ENCODE data around the gene ELP1. TPM values are rescaled to one million over a fixed set of nuclear protein-coding genes. Genes with fewer than 3 reads are reported as not detected.
"Not testable (repeated sequence)": the region's sequence is repeated elsewhere in the genome, so short reads cannot be mapped to it uniquely, and the experiment has no call there.

The ELP1 gene
- total and polyA plus RNA-seq, 2 donors from 2014 or later: 12.9 to 25.2 TPM

- DNase-seq (peak in 1 of 5 donors; percentile 25), FAIRE-seq (no peak)
- H3K27ac ChIP-seq (ENCODE audit: low read depth in 2 of 2, low read length in 2 of 2): no peak overlapping the region
- no peak overlapping the region for H3K4me3 ChIP-seq (ENCODE audit: low read length in 3 of 3)
- intact Hi-C loops (cut with DNase I): no loop called here
- peaks cover 0 to 11% (median 9%) of the 10 kb centered on the region in 3 donors for H3K4me1 ChIP-seq (ENCODE audit: control insufficient read depth in 2 of 3, insufficient read depth in 2 of 3, low read depth in 1 of 3, low read length in 3 of 3)
- H3K9me3 ChIP-seq (ENCODE audit: control insufficient read depth in 2 of 3, insufficient read depth in 1 of 3, low read length in 3 of 3): no peaks in the 10 kb centered on the region
- H3K9ac ChIP-seq (ENCODE audit: low read length in 3 of 3): no peak overlapping the region
- TF ChIP-seq, protein P1, sequence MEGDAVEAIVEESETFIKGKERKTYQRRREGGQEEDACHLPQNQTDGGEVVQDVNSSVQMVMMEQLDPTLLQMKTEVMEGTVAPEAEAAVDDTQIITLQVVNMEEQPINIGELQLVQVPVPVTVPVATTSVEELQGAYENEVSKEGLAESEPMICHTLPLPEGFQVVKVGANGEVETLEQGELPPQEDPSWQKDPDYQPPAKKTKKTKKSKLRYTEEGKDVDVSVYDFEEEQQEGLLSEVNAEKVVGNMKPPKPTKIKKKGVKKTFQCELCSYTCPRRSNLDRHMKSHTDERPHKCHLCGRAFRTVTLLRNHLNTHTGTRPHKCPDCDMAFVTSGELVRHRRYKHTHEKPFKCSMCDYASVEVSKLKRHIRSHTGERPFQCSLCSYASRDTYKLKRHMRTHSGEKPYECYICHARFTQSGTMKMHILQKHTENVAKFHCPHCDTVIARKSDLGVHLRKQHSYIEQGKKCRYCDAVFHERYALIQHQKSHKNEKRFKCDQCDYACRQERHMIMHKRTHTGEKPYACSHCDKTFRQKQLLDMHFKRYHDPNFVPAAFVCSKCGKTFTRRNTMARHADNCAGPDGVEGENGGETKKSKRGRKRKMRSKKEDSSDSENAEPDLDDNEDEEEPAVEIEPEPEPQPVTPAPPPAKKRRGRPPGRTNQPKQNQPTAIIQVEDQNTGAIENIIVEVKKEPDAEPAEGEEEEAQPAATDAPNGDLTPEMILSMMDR (IDR thresholded peaks at IDR 0.05; ENCODE audit: borderline replicate concordance, extremely low read depth, insufficient read depth): no peak
- H3K36me3 ChIP-seq (ENCODE audit: control insufficient read depth in 2 of 3, insufficient read depth in 3 of 3, low read length in 3 of 3): peaks cover 0 to 10% (median 0%) of the 10 kb centered on the region in 3 donors
- no peaks in the 10 kb centered on the region for H3K27me3 ChIP-seq (ENCODE audit: control insufficient read depth, insufficient read depth, low read length)
Measured at GRCh38 chr9:108973895-108974294, 40.0 kb upstream of the ELP1 start.

- intact Hi-C loops (cut with DNase I): no loop called here
- Histone ChIP-seq H3K27ac (ENCODE audit: low read depth in 2 of 2, low read length in 2 of 2) (peak overlapping the region in 1 of 2 donors; percentile 58), H3K36me3 (ENCODE audit: control insufficient read depth in 2 of 3, insufficient read depth in 3 of 3, low read length in 3 of 3) (peaks cover 0 to 5% (median 0%) of the 10 kb centered on the region in 3 donors), H3K27me3 (ENCODE audit: control insufficient read depth, insufficient read depth, low read length) (no peaks in the 10 kb centered on the region), H3K9me3 (ENCODE audit: control insufficient read depth in 2 of 3, insufficient read depth in 1 of 3, low read length in 3 of 3) (no peaks in the 10 kb centered on the region), H3K4me3 (ENCODE audit: low read length in 3 of 3) (no peak overlapping the region), H3K4me1 (ENCODE audit: control insufficient read depth in 2 of 3, insufficient read depth in 2 of 3, low read depth in 1 of 3, low read length in 3 of 3) (peaks cover 0 to 11% (median 9%) of the 10 kb centered on the region in 3 donors), H3K9ac (ENCODE audit: low read length in 3 of 3) (no peak overlapping the region)
- peak in 2 of 5 donors; percentile 46 to 67 for DNase-seq
- TF ChIP-seq, protein P1 (IDR thresholded peaks at IDR 0.05; ENCODE audit: borderline replicate concordance, extremely low read depth, insufficient read depth): no peak
- FAIRE-seq: no peak
Measured at GRCh38 chr9:108972626-108973209, 38.8 kb upstream of the ELP1 start.

DNA sequence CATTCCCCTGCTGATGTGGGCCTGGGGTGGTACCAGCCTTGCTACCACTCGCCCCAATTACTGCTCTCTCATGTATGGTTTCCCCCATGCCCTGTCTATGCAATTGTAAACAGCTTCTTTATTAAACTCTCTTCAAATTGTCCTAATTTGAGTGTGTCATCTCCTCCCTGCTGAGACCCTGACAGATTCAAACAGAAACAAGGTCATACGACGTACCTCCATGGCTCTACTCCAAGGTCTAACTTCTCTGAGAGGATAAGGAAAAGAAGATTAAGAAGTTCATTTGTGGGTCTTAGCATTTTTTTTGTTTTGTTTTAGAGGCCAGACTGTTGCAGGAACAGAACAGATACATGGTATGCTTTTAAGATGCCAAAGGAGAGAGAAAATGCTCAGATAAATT, 38.3 kb upstream of the ELP1 start:
- no peak overlapping the region for H3K4me3 ChIP-seq (ENCODE audit: low read length in 3 of 3)
- peak in 1 of 5 donors; percentile 13 for DNase-seq
- no peak overlapping the region for H3K9ac ChIP-seq (ENCODE audit: low read length in 3 of 3)
- FAIRE-seq: no peak
- intact Hi-C loops (cut with DNase I): no loop called here
- H3K27me3 ChIP-seq (ENCODE audit: control insufficient read depth, insufficient read depth, low read length): no peaks in the 10 kb centered on the region
- peaks cover 0 to 5% (median 0%) of the 10 kb centered on the region in 3 donors for H3K36me3 ChIP-seq (ENCODE audit: control insufficient read depth in 2 of 3, insufficient read depth in 3 of 3, low read length in 3 of 3)
- H3K9me3 ChIP-seq (ENCODE audit: control insufficient read depth in 2 of 3, insufficient read depth in 1 of 3, low read length in 3 of 3): no peaks in the 10 kb centered on the region
- TF ChIP-seq, protein P1 (IDR thresholded peaks at IDR 0.05; ENCODE audit: borderline replicate concordance, extremely low read depth, insufficient read depth): no peak
- peaks cover 0 to 11% (median 9%) of the 10 kb centered on the region in 3 donors for H3K4me1 ChIP-seq (ENCODE audit: control insufficient read depth in 2 of 3, insufficient read depth in 2 of 3, low read depth in 1 of 3, low read length in 3 of 3)
- H3K27ac ChIP-seq (ENCODE audit: low read depth in 2 of 2, low read length in 2 of 2): peak overlapping the region; percentile 42 to 51

DNA sequence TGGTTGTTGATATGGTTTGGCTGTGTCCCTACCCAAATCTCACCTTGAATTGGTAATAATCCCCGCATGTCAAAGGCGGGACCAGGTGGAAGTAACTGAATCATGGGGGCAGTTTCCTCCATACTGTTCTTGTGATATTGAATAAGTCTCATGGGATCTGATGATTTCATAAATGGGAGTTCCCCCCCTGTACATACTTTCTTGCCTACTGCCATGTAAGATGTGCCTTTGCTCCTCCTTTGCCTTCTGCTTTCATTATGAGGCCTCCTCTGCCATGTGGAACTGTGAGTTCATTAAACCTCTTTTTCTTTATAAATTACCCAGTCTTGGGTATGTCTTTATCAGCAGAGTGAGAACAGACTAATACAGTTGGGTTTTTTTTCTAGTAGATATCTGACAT, 37.5 kb upstream of the ELP1 start:
- peaks cover 0 to 11% (median 9%) of the 10 kb centered on the region in 3 donors for H3K4me1 ChIP-seq (ENCODE audit: control insufficient read depth in 2 of 3, insufficient read depth in 2 of 3, low read depth in 1 of 3, low read length in 3 of 3)
- H3K36me3 ChIP-seq (ENCODE audit: control insufficient read depth in 2 of 3, insufficient read depth in 3 of 3, low read length in 3 of 3); H3K9me3 ChIP-seq (ENCODE audit: control insufficient read depth in 2 of 3, insufficient read depth in 1 of 3, low read length in 3 of 3); H3K27me3 ChIP-seq (ENCODE audit: control insufficient read depth, insufficient read depth, low read length); H3K9ac ChIP-seq (ENCODE audit: low read length in 3 of 3); H3K27ac ChIP-seq (ENCODE audit: low read depth in 2 of 2, low read length in 2 of 2); FAIRE-seq; DNase-seq; intact Hi-C loops (cut with DNase I); H3K4me3 ChIP-seq (ENCODE audit: low read length in 3 of 3): not testable (repeated sequence)

All from kidney (tissue), 14 donors.